ENCODE data around the gene LY6G6D.

Gene LY6G6D

GRCh38 chr6:31669676-31670075 is 45.5 kb upstream of the LY6G6D start, which contains the start of gene LY6G5B:
TSS of gene LY6G5B (plus strand) at chr6:31669976. CDS start at chr6:31670951, 975 bp downstream.
- Histone ChIP-seq H3K4me2 (ENCODE audit: low read length) (no peak within 1 kb of the TSS), H3K36me3 (ENCODE audit: insufficient read depth, low read length) (peaks cover 76% of the 10 kb centered on the region), H3K9ac (ENCODE audit: low read length) (no peak within 1 kb of the TSS), H4K20me1 (ENCODE audit: insufficient read depth, low read length) (no peaks in the 10 kb centered on the region), H3K79me2 (ENCODE audit: insufficient read depth, low read length) (peaks cover 10% of the 10 kb centered on the region), H3K4me1 (ENCODE audit: insufficient read depth, low read length, severe bottlenecking) (peaks cover 7% of the 10 kb centered on the region), H3K9me3 (ENCODE audit: low read length) (no peaks in the 10 kb centered on the region), H3K27ac (ENCODE audit: low read depth, low read length, poor library complexity, severe bottlenecking) (no peak within 1 kb of the TSS), H3K4me3 (ENCODE audit: low read depth, low read length, poor library complexity, severe bottlenecking) (no peak within 1 kb of the TSS), H3K27me3 (ENCODE audit: insufficient read depth, low read length) (no peaks in the 10 kb centered on the region), H2AFZ (ENCODE audit: low read length) (no peak within 1 kb of the TSS), H3F3A (ENCODE audit: insufficient read depth, low read length) (no peaks in the 10 kb centered on the region), H3K9me2 (ENCODE audit: low read depth, low read length) (no peaks in the 10 kb centered on the region)
- no peak for TF ChIP-seq EZH2 (IDR thresholded peaks at IDR 0.05; ENCODE audit: borderline replicate concordance, low read length)
- TF ChIP-seq, protein P1, sequence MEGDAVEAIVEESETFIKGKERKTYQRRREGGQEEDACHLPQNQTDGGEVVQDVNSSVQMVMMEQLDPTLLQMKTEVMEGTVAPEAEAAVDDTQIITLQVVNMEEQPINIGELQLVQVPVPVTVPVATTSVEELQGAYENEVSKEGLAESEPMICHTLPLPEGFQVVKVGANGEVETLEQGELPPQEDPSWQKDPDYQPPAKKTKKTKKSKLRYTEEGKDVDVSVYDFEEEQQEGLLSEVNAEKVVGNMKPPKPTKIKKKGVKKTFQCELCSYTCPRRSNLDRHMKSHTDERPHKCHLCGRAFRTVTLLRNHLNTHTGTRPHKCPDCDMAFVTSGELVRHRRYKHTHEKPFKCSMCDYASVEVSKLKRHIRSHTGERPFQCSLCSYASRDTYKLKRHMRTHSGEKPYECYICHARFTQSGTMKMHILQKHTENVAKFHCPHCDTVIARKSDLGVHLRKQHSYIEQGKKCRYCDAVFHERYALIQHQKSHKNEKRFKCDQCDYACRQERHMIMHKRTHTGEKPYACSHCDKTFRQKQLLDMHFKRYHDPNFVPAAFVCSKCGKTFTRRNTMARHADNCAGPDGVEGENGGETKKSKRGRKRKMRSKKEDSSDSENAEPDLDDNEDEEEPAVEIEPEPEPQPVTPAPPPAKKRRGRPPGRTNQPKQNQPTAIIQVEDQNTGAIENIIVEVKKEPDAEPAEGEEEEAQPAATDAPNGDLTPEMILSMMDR (IDR thresholded peaks at IDR 0.05; ENCODE audit: low read length), result no peak

GRCh38 chr6:31676322-31676903 is 38.7 kb upstream of the LY6G6D start:
- Histone ChIP-seq H4K20me1 (ENCODE audit: insufficient read depth, low read length) (no peaks in the 10 kb centered on the region), H3K9me3 (ENCODE audit: low read length) (no peaks in the 10 kb centered on the region), H3K27me3 (ENCODE audit: insufficient read depth, low read length) (no peaks in the 10 kb centered on the region), H3F3A (ENCODE audit: insufficient read depth, low read length) (no peaks in the 10 kb centered on the region), H2AFZ (ENCODE audit: low read length) (no peak overlapping the region), H3K36me3 (ENCODE audit: insufficient read depth, low read length) (peaks cover 21% of the 10 kb centered on the region), H3K4me3 (ENCODE audit: low read depth, low read length, poor library complexity, severe bottlenecking) (no peak overlapping the region), H3K27ac (ENCODE audit: low read depth, low read length, poor library complexity, severe bottlenecking) (no peak overlapping the region), H3K4me2 (ENCODE audit: low read length) (no peak overlapping the region), H3K79me2 (ENCODE audit: insufficient read depth, low read length) (no peaks in the 10 kb centered on the region), H3K9me2 (ENCODE audit: low read depth, low read length) (no peaks in the 10 kb centered on the region), H3K4me1 (ENCODE audit: insufficient read depth, low read length, severe bottlenecking) (peaks cover 14% of the 10 kb centered on the region), H3K9ac (ENCODE audit: low read length) (no peak overlapping the region)
- TF ChIP-seq, protein P1 (IDR thresholded peaks at IDR 0.05; ENCODE audit: low read length), result no peak
- TF ChIP-seq EZH2 (IDR thresholded peaks at IDR 0.05; ENCODE audit: borderline replicate concordance, low read length), result no peak

DNA sequence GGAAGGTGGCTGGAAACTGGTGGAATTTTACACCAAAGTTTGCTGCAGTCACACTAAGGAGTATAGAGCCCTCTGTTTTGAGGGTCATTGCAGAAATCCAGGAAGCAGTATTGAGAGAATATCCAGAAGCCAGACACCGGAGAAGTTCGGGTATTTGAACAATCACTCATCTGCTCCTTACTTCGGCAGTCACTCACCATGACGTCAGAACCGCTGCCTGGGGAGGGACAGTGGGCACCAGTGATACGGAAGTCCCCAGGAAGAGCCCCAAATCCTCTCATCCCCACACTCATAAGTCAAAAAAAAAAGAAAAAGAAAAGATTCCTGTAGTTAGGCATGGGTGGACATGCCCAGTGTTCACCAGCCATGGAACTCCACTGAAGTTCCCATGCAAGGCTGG is 38.2 kb upstream of the LY6G6D start:
- H2AFZ ChIP-seq (ENCODE audit: low read length), result no peak overlapping the region
- no peak overlapping the region for H3K9ac ChIP-seq (ENCODE audit: low read length)
- H4K20me1 ChIP-seq (ENCODE audit: insufficient read depth, low read length), result no peaks in the 10 kb centered on the region
- H3K36me3 ChIP-seq (ENCODE audit: insufficient read depth, low read length), result peaks cover 16% of the 10 kb centered on the region
- TF ChIP-seq, protein P1 (IDR thresholded peaks at IDR 0.05; ENCODE audit: low read length), result no peak
- TF ChIP-seq EZH2 (IDR thresholded peaks at IDR 0.05; ENCODE audit: borderline replicate concordance, low read length), result no peak
- peaks cover 16% of the 10 kb centered on the region for H3K4me1 ChIP-seq (ENCODE audit: insufficient read depth, low read length, severe bottlenecking)
- H3K27ac ChIP-seq (ENCODE audit: low read depth, low read length, poor library complexity, severe bottlenecking), result no peak overlapping the region
- no peaks in the 10 kb centered on the region for H3K9me2 ChIP-seq (ENCODE audit: low read depth, low read length)
- H3K4me3 ChIP-seq (ENCODE audit: low read depth, low read length, poor library complexity, severe bottlenecking), result no peak overlapping the region
- no peak overlapping the region for H3K4me2 ChIP-seq (ENCODE audit: low read length)
- H3F3A ChIP-seq (ENCODE audit: insufficient read depth, low read length), result no peaks in the 10 kb centered on the region
- H3K27me3 ChIP-seq (ENCODE audit: insufficient read depth, low read length), result no peaks in the 10 kb centered on the region
- H3K79me2 ChIP-seq (ENCODE audit: insufficient read depth, low read length), result no peaks in the 10 kb centered on the region
- no peaks in the 10 kb centered on the region for H3K9me3 ChIP-seq (ENCODE audit: low read length)

Measured in OCI-LY1 (cell line).